Measurements from ENCODE around the gene A3GALT2. TPM values are rescaled to one million over a fixed set of nuclear protein-coding genes. Genes with fewer than 3 reads are reported as not detected.

Gene A3GALT2
- total RNA-seq, 1 experiment from 2014 or later: not detected

- Mint-ChIP-seq H3K27me3 (ENCODE audit: low read depth) (peaks cover 42% of the 10 kb centered on the region), H3K4me3 (peak overlapping the region; percentile 35), H3K36me3 (no peaks in the 10 kb centered on the region), H3K27ac (no peak overlapping the region), H3K4me1 (peaks cover 52% of the 10 kb centered on the region), H3K9me3 (no peaks in the 10 kb centered on the region)
- DNase-seq (ENCODE audit: low spot score) (no peak), ATAC-seq (no peak)
- TF ChIP-seq SMAD3 (CRISPR knock-in tag; IDR thresholded peaks at IDR 0.05; ENCODE audit: borderline replicate concordance) (no peak), STAT6 (CRISPR knock-in tag; conservative IDR thresholded peaks at IDR 0.05; ENCODE audit: low read depth) (no peak), ETV6 (CRISPR knock-in tag; IDR thresholded peaks at IDR 0.05) (no peak), FOXJ3 (CRISPR knock-in tag; IDR thresholded peaks at IDR 0.05; ENCODE audit: borderline replicate concordance) (no peak), CDX4 (CRISPR knock-in tag; IDR thresholded peaks at IDR 0.05; ENCODE audit: borderline replicate concordance) (no peak), RORB (CRISPR knock-in tag; IDR thresholded peaks at IDR 0.05) (no peak), SMAD4 (CRISPR knock-in tag; IDR thresholded peaks at IDR 0.05) (no peak)
- ChIA-PET POLR2A (no interaction called here), CTCF (interaction anchor here (0.6 to 10.3 kb wide), 13 partner anchors 9 to 270 kb away, joined by 3 to 161 read pairs (median 4); partner anchors contain the start of gene TRIM62)
These were observed 42.6 kb upstream of the A3GALT2 start for GRCh38 chr1:33363470-33363861.

- CTCF ChIA-PET: interaction anchor here (1.5 to 10.3 kb wide), 4 partner anchors 10 to 236 kb away, joined by 4 to 161 read pairs (median 10); no protein-coding TSS in a partner anchor
- TF ChIP-seq NFYB (CRISPR knock-in tag; conservative IDR thresholded peaks at IDR 0.05; ENCODE audit: low read depth): no peak
- no peak for TF ChIP-seq FOXP1 (CRISPR knock-in tag; IDR thresholded peaks at IDR 0.05; ENCODE audit: borderline replicate concordance)
- no peak for TF ChIP-seq ESRRA (CRISPR knock-in tag; IDR thresholded peaks at IDR 0.05; ENCODE audit: borderline replicate concordance)
- no peak for TF ChIP-seq ZNF416 (CRISPR knock-in tag; IDR thresholded peaks at IDR 0.05)
- no peak for TF ChIP-seq ZNF396 (CRISPR knock-in tag; IDR thresholded peaks at IDR 0.05; ENCODE audit: borderline replicate concordance)
- TF ChIP-seq FOXP4 (CRISPR knock-in tag; IDR thresholded peaks at IDR 0.05): no peak
- TF ChIP-seq FOXJ3 (CRISPR knock-in tag; IDR thresholded peaks at IDR 0.05; ENCODE audit: borderline replicate concordance): no peak
- H3K27me3 Mint-ChIP-seq (ENCODE audit: low read depth): peaks cover 46% of the 10 kb centered on the region
- no peak for ATAC-seq
- no peak for DNase-seq (ENCODE audit: low spot score)
- POLR2A ChIA-PET: no interaction called here
- H3K4me1 Mint-ChIP-seq: peaks cover 51% of the 10 kb centered on the region
- no peak overlapping the region for H3K27ac Mint-ChIP-seq
- H3K36me3 Mint-ChIP-seq: no peaks in the 10 kb centered on the region
- H3K4me3 Mint-ChIP-seq: no peak overlapping the region
- no peaks in the 10 kb centered on the region for H3K9me3 Mint-ChIP-seq
These were observed 42.1 kb upstream of the A3GALT2 start for GRCh38 chr1:33363021-33363420.

- Mint-ChIP-seq H3K9me3 (peaks cover 4% of the 10 kb centered on the region; the same call in 1 of the 2 replicates), H3K4me1 (peaks cover 44% of the 10 kb centered on the region), H3K36me3 (no peaks in the 10 kb centered on the region), H3K27ac (no peak overlapping the region), H3K27me3 (ENCODE audit: low read depth) (peaks cover 52% of the 10 kb centered on the region), H3K4me3 (no peak overlapping the region)
- ChIA-PET POLR2A (no interaction called here), CTCF (interaction anchor here (0.8 to 10.3 kb wide), 3 partner anchors 66 to 181 kb away, joined by 3 to 161 read pairs (median 3); no protein-coding TSS in a partner anchor)
- DNase-seq (ENCODE audit: low spot score): no peak
- ATAC-seq: no peak
- no peak for TF ChIP-seq TEAD1 (CRISPR knock-in tag; IDR thresholded peaks at IDR 0.05)
- TF ChIP-seq ZNF317 (CRISPR knock-in tag; IDR thresholded peaks at IDR 0.05; ENCODE audit: borderline replicate concordance, low read depth): no peak
- TF ChIP-seq ELF4 (CRISPR knock-in tag; IDR thresholded peaks at IDR 0.05; ENCODE audit: low read depth): no peak
- TF ChIP-seq HMGA2 (CRISPR knock-in tag; IDR thresholded peaks at IDR 0.05): no peak
- no peak for TF ChIP-seq NR3C1 (CRISPR knock-in tag; conservative IDR thresholded peaks at IDR 0.05; ENCODE audit: low read depth)
- no peak for TF ChIP-seq ZBTB21 (CRISPR knock-in tag; IDR thresholded peaks at IDR 0.05; ENCODE audit: borderline replicate concordance)
- no peak for TF ChIP-seq GRHL2 (CRISPR knock-in tag; IDR thresholded peaks at IDR 0.05; ENCODE audit: insufficient replicate concordance, severe bottlenecking)
- TF ChIP-seq ZNF416 (CRISPR knock-in tag; IDR thresholded peaks at IDR 0.05): no peak
- TF ChIP-seq SP1 (CRISPR knock-in tag; conservative IDR thresholded peaks at IDR 0.05): no peak
- no peak for TF ChIP-seq MYBL2 (CRISPR knock-in tag; IDR thresholded peaks at IDR 0.05)
- TF ChIP-seq KAT7 (CRISPR knock-in tag; IDR thresholded peaks at IDR 0.05; ENCODE audit: borderline replicate concordance): no peak
These were observed 40.8 kb upstream of the A3GALT2 start for GRCh38 chr1:33361532-33362235.

Data from WTC11 (cell line).